H1 (cell line): ENCODE data around the gene ZNF407. TPM values are rescaled to one million over a fixed set of nuclear protein-coding genes. Genes with fewer than 3 reads are reported as not detected.

Experiments
- CTCF ChIA-PET: fragments of 300-600 bp; sonication (Branson Sonifier 250); formaldehyde crosslinking; loops from one replicate; lab custom pipeline; 2021; ENCODE audit not compliant: partially characterized antibody; lab: Charles Lee
- POLR2A ChIA-PET: fragments of 300-600 bp; sonication (Branson Sonifier 250); formaldehyde crosslinking; loops from one replicate; lab custom pipeline; 2021; ENCODE audit warnings: inconsistent platforms; ENCODE audit not compliant: partially characterized antibody; lab: Charles Lee
- DNase-seq, 2 experiments: peaks; one replicate each; pipeline versions ENCODE4 v3.0.0 to v3.0.0-alpha.2; 2010 to 2022; ENCODE audit warnings: low spot score in 2 of 2, low read depth in 1 of 2, mixed read lengths in 1 of 2
- FAIRE-seq: peaks from 2 replicates; lab custom pipeline; 2011; peaks lifted over from hg19 to GRCh38; lab: Jason Lieb, UNC
- H2AFZ ChIP-seq: 2 replicates; pipeline ENCODE4 v1.8.1; 2012; ENCODE audit warnings: low read length, inconsistent platforms
- H2AK5ac ChIP-seq: 2 replicates; pipeline ENCODE4 v1.6.1; 2013; ENCODE audit warnings: low read depth, low read length
- H2BK120ac ChIP-seq: replicated peaks from 2 replicates; pipeline ENCODE3; 2013; ENCODE audit warnings: low read depth, low read length, inconsistent platforms
- H2BK12ac ChIP-seq: 2 replicates; pipeline ENCODE4 v1.6.1; 2013; ENCODE audit warnings: low read depth, low read length
- H2BK15ac ChIP-seq: 2 replicates; pipeline ENCODE4 v1.6.1; 2013; ENCODE audit warnings: low read length
- H2BK20ac ChIP-seq: 2 replicates; pipeline ENCODE4 v1.6.1; 2013; ENCODE audit warnings: low read length
- H2BK5ac ChIP-seq: 2 replicates; pipeline ENCODE4 v1.6.1; 2013; ENCODE audit warnings: low read depth, low read length
- H3K14ac ChIP-seq: 2 replicates; pipeline ENCODE4 v1.6.1; 2013; ENCODE audit warnings: inconsistent platforms; ENCODE audit not compliant: insufficient read length
- H3K18ac ChIP-seq: 2 replicates; pipeline ENCODE4 v1.6.1; 2013; ENCODE audit warnings: low read length; ENCODE audit errors: extremely low read depth
- H3K23ac ChIP-seq: 2 replicates; pipeline ENCODE4 v1.6.1; 2013; ENCODE audit warnings: inconsistent platforms; ENCODE audit not compliant: insufficient read length
- H3K23me2 ChIP-seq: 2 replicates; pipeline ENCODE4 v1.6.1; 2013; ENCODE audit warnings: low read depth, low read length
- H3K27ac ChIP-seq: 2 replicates; pipeline ENCODE4 v1.6.1; 2011; ENCODE audit warnings: low read depth, low read length, inconsistent platforms
- H3K27me3 ChIP-seq, 4 experiments: replicated peaks in 1 of 4; 1 replicate in 1 of 4; 2 replicates in 3 of 4; pipeline versions ENCODE4 v1.6.1 to v1.8.1; 2011 to 2013; ENCODE audit warnings: low read length in 3 of 4, mild to moderate bottlenecking in 3 of 4, inconsistent platforms in 2 of 4, mixed read lengths in 2 of 4, moderate library complexity in 1 of 4; ENCODE audit not compliant: control insufficient read depth in 3 of 4, insufficient read depth in 3 of 4; ENCODE audit errors: extremely low read depth in 1 of 4
- H3K36me3 ChIP-seq, 4 experiments: 2 replicates each; pipeline versions ENCODE4 v1.6.1 to v1.8.1; 2011 to 2013; ENCODE audit warnings: mild to moderate bottlenecking in 4 of 4, low read length in 3 of 4, moderate library complexity in 2 of 4, control low read depth in 1 of 4, inconsistent platforms in 1 of 4; ENCODE audit not compliant: insufficient read depth in 4 of 4, control insufficient read depth in 2 of 4
- H3K4ac ChIP-seq: replicated peaks from 2 replicates; pipeline ENCODE3; 2013; ENCODE audit warnings: low read length, low read depth, mixed read lengths, inconsistent platforms; ENCODE audit not compliant: insufficient read length
- H3K4me1 ChIP-seq, 4 experiments: replicated peaks in 1 of 4; 1 replicate in 1 of 4; 2 replicates in 3 of 4; pipeline versions ENCODE4 v1.6.1 to v1.8.1; 2011 to 2013; ENCODE audit warnings: low read length in 3 of 4, inconsistent platforms in 2 of 4, mixed read lengths in 1 of 4; ENCODE audit not compliant: insufficient read depth in 4 of 4, control insufficient read depth in 3 of 4
- H3K4me2 ChIP-seq, 2 experiments: 2 replicates each; pipeline versions ENCODE4 v1.6.1 to v1.8.1; 2011 to 2013; ENCODE audit warnings: low read depth in 2 of 2, low read length in 2 of 2, control low read depth in 1 of 2, inconsistent platforms in 1 of 2, mild to moderate bottlenecking in 1 of 2; ENCODE audit not compliant: insufficient read depth in 1 of 2
- H3K4me3 ChIP-seq, 4 experiments: fragments of 200-600, 300-600 bp in 1 of 4; sonication (generic), shearing (Covaris generic), sonication (Bioruptor Twin) in 1 of 4; 2 replicates each; pipeline versions ENCODE4 v1.5.1 to v1.8.1; 2011 to 2016; ENCODE audit warnings: low read length in 4 of 4, low read depth in 3 of 4, control low read depth in 2 of 4, inconsistent platforms in 2 of 4, mild to moderate bottlenecking in 2 of 4, mixed read lengths in 1 of 4, moderate library complexity in 1 of 4; ENCODE audit not compliant: insufficient read depth in 2 of 4; ENCODE audit errors: extremely low read depth in 1 of 4
- H3K56ac ChIP-seq: replicated peaks from 2 replicates; pipeline ENCODE3; 2013; ENCODE audit warnings: low read depth, mild to moderate bottlenecking, mixed read lengths, low read length, inconsistent platforms; ENCODE audit not compliant: insufficient read length
- H3K79me1 ChIP-seq: 2 replicates; pipeline ENCODE4 v1.6.1; 2013; ENCODE audit warnings: low read depth, low read length, control low read depth
- H3K79me2 ChIP-seq, 2 experiments: 2 replicates each; pipeline versions ENCODE4 v1.6.1 to v1.8.1; 2012 to 2013; ENCODE audit warnings: low read length in 2 of 2, mild to moderate bottlenecking in 2 of 2, inconsistent platforms in 1 of 2; ENCODE audit not compliant: insufficient read depth in 2 of 2, control insufficient read depth in 1 of 2
- H3K9ac ChIP-seq, 4 experiments: replicated peaks in 1 of 4; 1 replicate in 1 of 4; 2 replicates in 3 of 4; pipeline versions ENCODE4 v1.6.1 to v1.8.1; 2011 to 2013; ENCODE audit warnings: low read depth in 3 of 4, low read length in 3 of 4, control low read depth in 2 of 4, mild to moderate bottlenecking in 2 of 4, moderate library complexity in 2 of 4, inconsistent platforms in 1 of 4; ENCODE audit errors: extremely low read depth in 1 of 4
- H3K9me3 ChIP-seq, 2 experiments: 2 replicates each; pipeline versions ENCODE4 v1.6.1 to v1.8.1; 2012 to 2013; ENCODE audit warnings: mild to moderate bottlenecking in 2 of 2, moderate library complexity in 2 of 2, control low read depth in 1 of 2, inconsistent platforms in 1 of 2, low read depth in 1 of 2, low read length in 1 of 2, mixed read lengths in 1 of 2; ENCODE audit not compliant: insufficient read depth in 2 of 2
- H4K20me1 ChIP-seq, 2 experiments: replicated peaks in 1 of 2; 2 replicates each; pipeline versions ENCODE3 to v1.8.1; 2011 to 2013; ENCODE audit warnings: inconsistent platforms in 2 of 2, low read length in 2 of 2, mild to moderate bottlenecking in 1 of 2; ENCODE audit not compliant: insufficient read depth in 2 of 2, control insufficient read depth in 1 of 2
- H4K5ac ChIP-seq: 2 replicates; pipeline ENCODE4 v1.6.1; 2013; ENCODE audit warnings: low read length, low read depth, mixed read lengths, inconsistent platforms; ENCODE audit not compliant: insufficient read length
- H4K8ac ChIP-seq: 2 replicates; pipeline ENCODE4 v1.8.0; 2013; ENCODE audit warnings: mild to moderate bottlenecking, moderate library complexity, low read length, inconsistent platforms; ENCODE audit not compliant: insufficient read depth; ENCODE audit errors: extremely low read depth
- H4K91ac ChIP-seq: replicated peaks from 2 replicates; pipeline ENCODE3; 2013; ENCODE audit warnings: low read length, mixed read lengths, inconsistent platforms; ENCODE audit not compliant: insufficient read length
- POLR2AphosphoS5 ChIP-seq: IDR thresholded peaks from 2 replicates; pipeline ENCODE4 v1.6.1; 2011; ENCODE audit warnings: low read depth, low read length
- SRF ChIP-seq: IDR thresholded peaks from 2 replicates; pipeline ENCODE4 v1.6.1; 2011; ENCODE audit warnings: mild to moderate bottlenecking, low read depth, low read length, moderate library complexity
- WGBS, 2 experiments: shearing (Covaris generic) in 1 of 2; methylation state at CpG; one replicate each; pipeline versions ENCODE4 v1.1.6 to v1.1.7; 2013 to 2015; ENCODE audit warnings: low lambda C conversion rate in 2 of 2, mixed read lengths in 2 of 2, inconsistent platforms in 1 of 2, low coverage in 1 of 2, missing lambda C conversion rate in 1 of 2; ENCODE audit not compliant: insufficient replicate concordance in 2 of 2, insufficient coverage in 1 of 2, insufficient read length in 1 of 2; ENCODE audit errors: extremely low coverage in 1 of 2, missing lambda C conversion rate in 1 of 2; 5-methylcytosine and 5-hydroxymethylcytosine counted together
- polyA plus RNA-seq, 7 experiments: library from polyadenylated mRNA; depleted of rRNA in 3 of 7; stranded (reverse) in 5 of 7; unstranded in 2 of 7; fragments of >200 nt in 5 of 7; fragments of 200-250 nt in 2 of 7; gene quantifications; 1 replicate in 5 of 7; 2 replicates in 1 of 7; 4 replicates in 1 of 7; pipeline versions ENCODE4 v1.2.1 to v1.2.3, GENCODE V29; 2011 to 2013; ENCODE audit warnings: missing spikeins in 2 of 7, mixed read lengths in 2 of 7
- total RNA-seq: library from RNA; stranded (reverse); fragmentation: NEBNext Ultra II Directional; extraction: Animal tissue kit (Norgen Biotek cat#: 25700); gene quantifications from 2 replicates; pipeline ENCODE4 v1.2.1, GENCODE V29; 2021

ZNF407 gene
- total and polyA plus RNA-seq, 2 of the 8 experiments (the other 6 are each of a cell fraction or from before 2014, with no cell fraction given) = 1.5 to 6.8 TPM

DNA sequence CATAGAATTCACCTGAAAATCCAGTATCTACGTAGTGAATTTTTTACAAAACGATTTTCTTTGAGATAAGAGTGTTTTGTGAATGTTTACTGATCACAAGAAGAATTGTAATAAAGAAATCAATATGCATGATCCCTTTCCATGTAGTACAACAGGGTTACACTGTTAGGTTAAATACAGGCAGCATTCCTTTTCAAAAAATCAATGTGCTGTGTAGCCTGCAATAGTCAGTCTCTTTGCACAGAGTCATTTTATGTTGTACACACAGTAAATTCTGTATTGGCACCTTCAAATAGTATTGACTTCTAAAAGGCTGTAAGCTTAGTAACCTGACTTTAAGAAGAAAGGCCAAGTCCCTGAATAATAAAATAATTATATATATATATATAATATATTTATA lies 63.3 kb downstream of the ZNF407 start:
- Histone ChIP-seq H2AK5ac (no peak overlapping the region), H3K18ac (no peak overlapping the region), H3K9me3 (no peaks in the 10 kb centered on the region), H3K9ac (no peak overlapping the region), H2BK12ac (no peak overlapping the region), H3K36me3 (no peaks in the 10 kb centered on the region), H3K79me1 (no peaks in the 10 kb centered on the region), H4K8ac (no peak overlapping the region), H4K91ac (no peak overlapping the region), H3K4me3 (no peak overlapping the region), H3K23ac (no peak overlapping the region), H4K5ac (no peak overlapping the region), H3K27ac (no peak overlapping the region), H3K56ac (no peak overlapping the region), H3K4me2 (no peak overlapping the region), H2AFZ (no peak overlapping the region), H2BK120ac (no peak overlapping the region), H3K4me1 (0 out of 7 replicates have a peak, but pooled peaks cover 0 to 2% (median 0%) of the 10 kb centered on the region in 4 experiments), H3K14ac (no peak overlapping the region), H3K23me2 (no peaks in the 10 kb centered on the region; the same call in 1 of the 2 replicates), H2BK5ac (no peak overlapping the region), H3K79me2 (no peaks in the 10 kb centered on the region), H3K4ac (no peak overlapping the region), H2BK20ac (no peak overlapping the region), H4K20me1 (no peaks in the 10 kb centered on the region), H3K27me3 (no peaks in the 10 kb centered on the region), H2BK15ac (no peak overlapping the region)
- 90% methylated on average over 2 of the region's 2 CpGs; no CpG with 5 or more reads in 1 of the 2 experiments for WGBS, 2 experiments
- FAIRE-seq = no peak
- TF ChIP-seq POLR2AphosphoS5 (no peak), SRF (no peak)
- ChIA-PET CTCF (interaction anchor here (0.5 to 1.6 kb wide), 4 partner anchors 13 to 794 kb away, joined by 3 read pairs; partner anchors contain the start of gene TSHZ1), POLR2A (no interaction called here)
- no peak for DNase-seq
